Limb (tissue), 2 donors: ENCODE results near the gene DENND11.

Experiments
- DNase-seq, 2 donors: peaks; one replicate each; pipeline ENCODE4 v3.0.0-alpha.2; 2016; ENCODE audit errors: extremely low spot score in 2 of 2

Gene DENND11, protein sequence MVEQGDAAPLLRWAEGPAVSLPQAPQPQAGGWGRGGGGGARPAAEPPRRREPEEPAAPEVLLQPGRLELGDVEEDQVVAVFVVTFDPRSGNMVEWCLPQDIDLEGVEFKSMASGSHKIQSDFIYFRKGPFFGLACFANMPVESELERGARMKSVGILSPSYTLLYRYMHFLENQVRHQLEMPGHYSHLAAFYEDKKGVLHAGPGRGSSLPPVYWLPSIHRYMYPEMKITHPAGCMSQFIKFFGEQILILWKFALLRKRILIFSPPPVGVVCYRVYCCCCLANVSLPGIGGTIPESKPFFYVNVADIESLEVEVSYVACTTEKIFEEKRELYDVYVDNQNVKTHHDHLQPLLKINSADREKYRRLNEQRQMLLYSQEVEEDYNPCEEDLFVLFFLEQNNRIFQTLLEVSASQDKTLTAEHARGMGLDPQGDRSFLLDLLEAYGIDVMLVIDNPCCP

DNA sequence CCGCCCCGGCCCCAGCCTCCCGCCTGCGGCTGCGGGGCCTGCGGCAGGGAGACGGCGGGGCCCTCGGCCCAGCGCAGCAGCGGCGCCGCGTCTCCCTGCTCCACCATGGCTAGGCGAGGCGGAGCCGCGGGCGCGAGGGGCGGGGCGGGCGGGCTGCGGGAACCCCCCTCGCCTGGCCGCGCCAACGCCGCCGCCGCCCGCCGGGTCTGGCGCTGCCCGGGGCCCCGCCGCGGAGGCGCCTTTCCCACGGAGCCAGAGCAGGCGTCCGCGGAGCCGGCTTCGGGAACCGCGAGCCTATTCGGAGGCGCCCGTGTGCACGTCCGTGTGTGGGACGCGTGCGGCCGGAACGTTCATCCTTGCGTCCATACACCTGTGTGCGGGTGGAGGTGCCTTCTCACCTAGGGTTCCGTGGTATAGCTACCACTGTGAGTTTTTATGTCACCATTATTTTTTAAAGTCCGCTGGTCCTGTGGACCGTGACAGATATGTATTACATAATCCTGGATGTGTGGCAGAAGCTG lies at the start of gene DENND11:
DENND11 (minus strand) TSS at position 120 of the 521 bp plus-strand sequence; CDS start at position 107, 13 bp downstream.
- DNase-seq: peak; percentile 24 to 77

DNA sequence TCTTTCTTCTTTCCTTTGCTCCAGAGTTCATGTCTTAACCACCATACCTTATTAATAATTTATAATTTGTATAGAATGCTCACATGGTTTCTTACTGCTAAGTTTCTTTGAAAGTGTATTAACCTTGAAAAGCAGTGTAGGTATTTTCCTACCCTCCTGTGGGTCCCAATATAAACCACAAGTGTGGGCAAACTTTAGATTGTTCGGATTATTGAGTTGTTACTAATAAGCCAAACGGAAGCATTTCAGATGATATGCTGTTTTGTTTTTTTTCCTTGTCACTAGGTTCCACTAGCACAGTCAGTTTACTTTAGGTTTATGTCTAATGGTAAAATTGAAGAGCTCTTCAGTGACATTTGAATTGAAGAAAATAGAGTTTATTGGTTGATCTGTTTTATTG lies 46.4 kb upstream of the DENND11 start:
- DNase-seq: no peak

DNA sequence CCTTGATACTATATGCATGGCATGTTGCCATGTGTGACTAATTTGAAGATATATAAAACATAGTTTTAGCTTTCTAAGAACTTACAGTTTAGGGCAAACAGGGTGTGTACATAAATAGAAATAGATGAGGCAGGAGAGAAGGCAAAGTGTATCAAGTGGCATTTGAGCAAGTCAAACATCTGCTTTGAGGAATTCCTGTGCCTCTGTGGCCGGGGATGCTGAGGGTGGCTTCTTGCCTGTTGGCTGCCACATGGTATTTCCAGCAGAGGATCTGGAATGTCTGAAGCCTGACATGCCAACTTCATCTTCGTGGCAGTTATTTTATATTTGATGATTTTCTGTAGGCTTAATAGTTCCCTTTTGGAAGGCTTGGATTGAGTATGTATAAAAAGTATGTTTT lies 42.2 kb upstream of the DENND11 start:
- DNase-seq: no peak

DNA sequence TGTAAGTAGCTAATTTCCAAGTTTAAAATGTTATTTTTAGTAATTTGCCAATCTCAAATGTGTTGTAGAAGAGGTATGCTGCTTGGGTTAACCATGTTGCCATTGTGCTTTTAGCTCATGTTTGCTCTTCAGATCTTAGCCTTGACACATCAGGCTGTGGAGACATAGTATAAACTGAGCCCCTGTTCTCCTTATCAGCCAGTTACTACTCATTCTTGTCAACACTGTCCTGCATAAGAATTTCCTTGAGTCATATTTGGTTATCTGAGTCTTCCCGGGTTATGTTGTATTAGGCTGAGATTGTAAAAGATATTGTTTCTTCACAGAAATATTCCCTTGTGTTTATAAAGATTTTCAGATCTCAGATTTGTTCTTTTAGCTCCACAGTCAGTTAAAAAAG lies 40.3 kb upstream of the DENND11 start:
- no peak for DNase-seq

DNA sequence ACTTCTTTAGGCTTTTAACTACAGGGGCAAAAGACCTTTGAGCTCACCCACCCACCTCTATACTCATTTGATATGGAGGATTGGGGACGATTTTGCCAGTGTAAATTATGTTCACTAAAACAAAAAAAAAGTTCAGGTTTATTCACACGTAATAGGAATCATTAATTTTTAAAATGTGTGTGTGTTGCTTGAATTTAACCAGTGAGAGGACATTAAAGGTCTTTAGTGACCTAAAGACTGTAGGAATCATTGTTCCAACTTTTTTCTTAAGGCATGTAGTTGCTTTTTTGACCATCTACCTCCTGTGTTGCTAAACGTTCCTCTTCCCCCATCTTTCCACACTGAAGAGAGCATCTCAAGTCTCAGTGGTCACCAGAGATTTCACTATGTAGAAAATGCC lies 37.3 kb upstream of the DENND11 start:
- DNase-seq: no peak

DNA sequence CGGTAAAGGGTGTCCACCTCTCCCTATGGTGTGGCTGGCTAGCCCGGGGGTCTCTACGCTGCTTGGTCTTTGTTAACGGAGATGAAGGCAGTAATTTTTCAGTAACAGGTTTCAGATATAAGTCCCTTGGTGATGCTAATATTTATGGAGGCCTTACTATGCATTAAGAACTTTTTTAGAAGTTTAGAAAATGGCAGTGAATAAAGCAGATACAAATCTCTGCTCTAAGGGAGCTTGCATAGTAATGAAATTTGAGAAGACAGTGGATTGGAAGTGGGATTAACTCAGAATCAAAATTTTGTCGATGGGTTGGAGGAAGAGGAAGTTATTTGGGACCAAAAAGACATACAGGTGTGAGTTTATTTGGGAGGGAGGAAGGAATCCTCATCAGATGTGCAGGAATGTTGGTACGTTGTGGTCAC lies 36.6 kb upstream of the DENND11 start:
- DNase-seq: no peak

DNA sequence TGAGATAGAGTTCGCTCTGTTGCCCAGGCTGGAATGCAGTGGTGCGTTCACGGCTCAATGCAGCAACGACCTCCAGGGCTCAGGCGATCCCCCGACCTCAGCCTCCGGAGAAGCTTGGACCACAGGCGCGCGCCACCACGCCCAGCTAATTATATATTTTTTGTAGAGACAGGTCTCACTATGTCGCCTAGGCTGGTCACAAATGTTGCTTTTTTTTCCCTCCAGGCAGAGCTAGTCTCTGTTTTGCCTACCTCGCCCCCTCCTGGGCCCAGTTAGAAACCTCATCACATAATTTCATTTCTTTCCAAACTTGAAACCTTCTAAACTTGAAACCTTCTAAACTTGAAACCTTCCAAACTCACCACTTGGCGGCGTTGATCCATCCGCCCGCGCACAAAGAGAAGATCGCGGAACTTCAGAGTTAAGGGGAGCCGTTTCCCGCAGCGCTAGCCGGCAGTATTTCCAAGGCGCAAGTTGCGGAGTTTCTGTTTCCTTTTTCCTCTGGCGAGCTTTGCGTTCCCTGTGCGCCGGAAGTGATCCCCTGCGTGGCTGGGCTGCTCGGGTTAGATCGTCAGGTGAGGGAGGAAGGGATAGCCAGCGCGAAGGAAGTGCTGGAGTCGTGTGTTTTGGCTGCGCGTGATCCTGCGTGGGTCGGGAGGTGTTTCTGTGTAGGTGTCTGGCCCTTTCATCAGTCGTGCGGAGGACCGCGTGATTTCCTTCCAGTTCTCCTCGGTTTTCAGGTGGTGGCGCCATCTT lies 36.0 kb upstream of the DENND11 start, which contains the start of gene SSBP1:
SSBP1 (plus strand) TSS at position 523 of the 756 bp plus-strand sequence. CDS start 809 bp downstream, outside the sequence.
- peak; percentile 94 to 97 for DNase-seq

DNA sequence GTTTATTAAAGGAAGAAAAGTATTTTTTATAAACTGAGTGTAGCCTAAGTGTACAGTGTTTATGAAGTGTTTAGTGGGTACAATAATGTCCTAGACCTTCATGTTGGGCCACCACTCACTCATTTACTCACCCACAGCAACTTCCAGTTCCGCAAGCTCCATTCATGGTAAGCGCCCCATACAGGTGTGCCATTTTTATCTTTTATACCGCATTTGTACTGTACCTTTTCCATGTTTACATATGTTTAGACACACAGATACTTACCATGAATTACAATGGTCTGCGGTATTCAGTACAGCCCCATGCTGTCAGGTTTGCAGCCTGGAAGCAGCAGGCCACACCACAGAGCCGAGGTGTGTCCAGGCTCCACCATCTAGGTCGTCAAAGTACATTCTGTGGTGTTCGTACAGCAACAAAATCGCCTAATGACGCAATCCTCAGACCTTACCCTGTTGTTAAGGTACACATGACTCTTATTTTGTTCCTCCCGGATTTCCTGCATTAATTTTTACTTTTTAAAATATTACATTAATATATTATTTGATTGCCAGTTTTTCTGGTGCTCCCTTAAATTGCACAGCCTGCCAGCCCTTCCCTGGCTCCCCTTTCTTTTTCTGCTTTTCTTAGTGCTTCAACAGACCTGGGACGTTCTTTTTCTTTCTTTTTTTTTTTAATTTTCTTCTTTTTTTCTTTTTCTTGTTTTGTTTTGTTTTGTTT lies 35.3 kb upstream of the DENND11 start:
- no peak for DNase-seq

DNA sequence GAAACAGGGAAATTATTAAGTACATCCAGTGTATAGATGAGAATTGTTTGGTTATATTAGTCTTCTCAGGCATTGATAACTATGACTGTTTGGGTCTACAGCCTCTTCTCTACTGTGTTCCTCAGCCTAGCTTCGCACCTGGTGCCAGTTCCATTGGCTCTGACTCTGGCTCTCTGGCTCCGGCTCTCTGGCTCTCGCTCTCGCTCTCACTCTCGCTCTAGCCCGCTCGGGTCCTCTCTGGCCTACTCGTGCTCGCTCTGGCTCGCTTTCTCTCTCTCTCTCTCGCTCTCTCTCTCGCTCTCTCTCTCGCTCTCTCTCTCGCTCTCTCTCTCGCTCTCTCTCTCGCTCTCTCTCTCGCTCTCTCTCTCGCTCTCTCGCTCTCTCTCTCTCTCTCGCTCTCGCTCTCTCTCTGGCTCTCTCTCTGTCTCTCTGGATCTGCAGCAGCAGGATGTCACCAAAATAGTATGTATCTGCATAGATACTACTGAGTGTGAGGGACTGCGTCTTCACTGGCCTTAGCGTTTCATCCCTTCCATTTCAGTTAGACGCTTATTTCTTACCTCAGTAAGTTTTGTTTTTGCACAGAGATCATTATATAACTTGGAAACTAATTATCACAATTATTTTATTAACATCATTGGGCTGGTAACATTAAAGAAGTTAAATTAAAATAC lies 29.6 kb upstream of the DENND11 start:
- DNase-seq: no peak

DNA sequence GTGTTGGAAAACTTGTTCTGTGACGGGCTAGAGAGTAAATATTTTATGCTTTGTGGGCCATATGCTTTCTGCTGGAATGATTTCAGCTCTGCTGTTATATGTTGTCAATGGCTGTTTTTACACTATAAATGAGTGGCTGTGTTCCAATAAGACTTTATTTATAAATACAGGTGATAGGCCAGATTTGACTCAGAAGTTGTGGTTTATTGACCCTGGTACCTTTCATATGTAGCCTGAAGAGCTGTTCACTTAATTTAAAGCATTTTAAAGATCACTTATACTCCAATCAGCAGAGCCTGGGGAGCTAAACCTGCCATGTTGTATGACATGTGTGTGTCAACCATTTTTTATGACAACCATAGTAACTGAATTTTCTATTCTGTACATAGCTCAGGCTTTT lies 27.1 kb upstream of the DENND11 start:
- DNase-seq: no peak

DNA sequence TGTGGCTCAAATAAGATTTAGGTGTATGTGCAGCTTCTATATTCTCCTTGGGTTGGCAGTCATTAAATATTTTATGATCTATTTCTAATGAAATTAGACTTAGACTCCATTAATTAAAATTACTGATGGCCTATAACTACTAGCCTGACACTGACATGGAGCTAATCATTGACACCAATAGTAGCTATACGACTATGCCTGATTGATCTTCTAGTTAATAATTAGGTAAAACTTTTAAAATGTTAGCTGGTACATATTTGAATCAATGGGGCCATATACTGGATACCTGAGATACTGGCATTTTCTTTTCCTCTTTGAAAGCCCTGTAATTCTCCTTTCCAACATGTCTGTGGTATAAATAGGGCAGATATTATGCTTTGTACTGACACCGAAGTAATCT lies 20.6 kb upstream of the DENND11 start:
- no peak for DNase-seq

DNA sequence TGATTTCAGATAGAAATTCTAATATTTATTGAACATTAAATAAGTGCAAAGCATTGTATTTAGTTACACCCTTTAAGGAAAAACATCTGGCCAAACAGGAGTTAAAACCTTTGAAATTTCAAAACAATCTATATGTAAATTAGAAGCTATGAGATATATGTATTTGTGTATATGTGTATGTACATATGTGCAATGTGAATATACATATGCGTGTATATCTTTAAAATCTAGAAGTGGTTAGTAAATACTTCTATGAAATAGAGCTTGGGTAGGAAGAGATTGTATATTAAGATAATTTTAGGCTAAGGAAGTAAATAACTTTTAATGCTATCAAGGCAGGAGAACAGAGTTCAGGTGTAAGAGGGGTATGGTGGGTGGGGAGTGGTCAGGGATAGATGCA lies 15.5 kb upstream of the DENND11 start:
- no peak for DNase-seq

DNA sequence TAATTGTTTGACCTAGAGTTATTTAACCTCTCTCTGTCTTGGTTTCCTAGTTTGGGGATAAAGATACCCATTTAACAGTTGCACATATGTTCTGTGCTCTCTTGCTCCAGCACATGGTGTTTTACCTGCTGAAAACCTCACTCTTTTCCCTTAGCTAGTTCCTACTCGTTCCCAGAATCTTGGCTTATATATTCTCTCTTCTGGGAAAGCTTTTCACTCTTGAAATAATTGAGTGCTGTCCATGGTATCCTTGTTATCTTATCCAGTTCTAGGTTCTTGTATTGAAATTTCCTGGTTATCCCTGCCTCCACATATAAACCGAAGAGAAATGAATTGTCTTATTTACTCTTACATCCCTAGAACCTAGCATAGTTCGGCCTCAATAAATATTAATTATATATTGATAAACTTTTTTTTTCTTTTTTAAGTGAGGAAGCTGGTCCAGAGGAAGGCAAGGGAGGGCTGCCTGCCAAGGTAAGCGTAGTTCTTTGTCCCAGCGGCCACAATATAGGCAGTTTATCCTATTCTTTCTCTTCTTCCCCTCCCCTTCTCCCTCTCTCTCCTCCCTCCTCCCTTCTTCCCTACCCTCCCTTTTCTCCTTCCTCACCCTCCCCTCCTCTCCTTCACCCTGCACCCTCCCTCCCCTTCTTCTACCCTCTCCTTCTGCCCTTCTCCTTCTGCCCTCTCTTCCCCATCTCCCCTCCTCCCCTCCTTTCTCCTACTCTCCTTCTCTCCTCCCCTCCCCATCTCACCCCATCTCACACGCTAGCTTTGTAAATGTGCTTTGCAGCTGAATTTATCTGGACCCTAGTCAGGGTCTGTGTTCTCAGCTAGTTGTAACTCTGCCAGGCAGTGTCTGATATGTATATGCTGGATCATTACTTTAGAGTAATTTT lies 14.1 kb upstream of the DENND11 start:
- DNase-seq: no peak

DNA sequence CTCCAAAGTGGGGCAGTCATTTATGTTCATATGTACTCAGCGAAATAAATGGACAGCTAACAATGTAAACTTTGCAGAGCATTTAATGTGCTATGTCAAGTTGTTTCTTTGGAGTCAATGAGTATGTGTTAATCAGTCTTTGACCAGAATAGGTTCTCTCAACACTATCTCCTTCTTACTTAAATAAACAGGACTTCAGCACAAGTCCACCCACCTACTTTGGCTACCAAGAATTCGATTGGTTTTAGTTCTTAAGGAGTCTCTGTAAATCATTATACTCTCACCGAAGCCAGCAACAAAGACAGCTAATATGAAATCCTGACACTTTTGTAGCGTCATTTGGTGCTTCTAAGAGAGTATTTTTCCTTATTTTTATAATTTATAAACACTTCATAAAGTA lies 13.1 kb upstream of the DENND11 start:
- no peak for DNase-seq

DNA sequence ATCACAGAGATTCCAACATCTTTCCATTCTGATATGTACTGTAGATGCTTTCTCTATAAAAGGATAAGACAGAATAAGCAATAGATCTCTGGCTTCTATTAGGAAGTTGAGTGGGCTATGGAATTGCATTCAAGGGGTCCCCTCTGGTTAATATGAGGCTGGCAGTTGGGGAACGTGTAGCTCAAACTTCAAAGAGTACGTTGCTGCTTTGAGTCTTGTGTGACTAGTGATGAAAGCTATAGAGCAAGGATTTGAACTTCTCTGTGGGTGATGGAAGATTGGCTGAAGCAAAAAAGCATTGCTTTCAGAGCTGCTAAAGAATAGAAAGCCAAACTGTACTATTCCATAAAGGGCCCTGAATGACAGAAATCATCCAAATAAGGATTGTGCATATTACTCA lies 12.6 kb upstream of the DENND11 start:
- no peak for DNase-seq

DNA sequence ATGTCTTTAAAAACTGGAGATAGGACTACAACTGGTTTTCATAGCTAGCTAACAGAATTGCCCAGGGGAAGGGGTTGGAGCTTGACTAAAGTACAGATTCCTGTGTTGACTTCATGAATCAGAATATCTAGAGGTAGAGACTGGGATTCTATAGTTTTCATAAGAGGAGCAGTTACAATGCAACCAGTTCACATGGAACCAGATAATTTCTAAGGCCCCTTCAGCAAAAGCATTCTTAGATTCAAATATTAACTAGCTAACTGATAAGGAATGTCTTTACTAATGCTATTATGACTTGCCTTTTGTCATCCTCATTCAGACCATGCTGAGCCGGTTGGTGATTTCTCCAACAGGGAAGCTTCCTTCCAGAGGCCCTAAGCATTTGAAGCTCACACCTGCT lies 11.9 kb upstream of the DENND11 start:
- DNase-seq: no peak

DNA sequence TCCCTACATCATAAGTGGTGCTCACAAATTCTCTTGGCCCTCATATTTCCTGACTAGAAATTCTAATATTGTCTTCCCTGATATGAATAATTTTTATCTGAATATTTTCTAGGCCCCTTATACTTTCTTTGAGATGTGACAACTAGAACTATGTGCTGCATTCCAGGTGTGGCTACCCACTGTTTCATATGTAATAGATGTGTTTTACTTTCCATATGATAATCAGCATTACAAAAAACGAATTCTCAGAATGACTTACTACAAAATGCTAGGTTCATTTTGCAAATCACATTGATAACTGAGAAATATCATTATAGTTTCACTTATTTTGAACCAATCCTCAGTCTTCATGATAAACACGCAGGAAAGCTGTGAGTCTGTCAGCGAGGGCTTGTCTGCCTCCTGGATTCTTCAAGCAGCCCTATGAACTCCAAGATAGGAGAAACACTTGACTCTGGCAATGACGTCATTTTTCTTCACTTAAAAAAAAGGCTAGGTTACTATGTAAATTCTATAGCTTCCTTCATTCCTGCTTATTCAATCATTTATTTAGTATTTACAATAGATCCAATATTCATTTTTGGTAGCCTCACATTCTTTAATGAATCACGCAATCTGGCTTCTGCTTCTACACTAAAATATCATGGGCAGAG lies 10.8 kb upstream of the DENND11 start:
- no peak for DNase-seq

DNA sequence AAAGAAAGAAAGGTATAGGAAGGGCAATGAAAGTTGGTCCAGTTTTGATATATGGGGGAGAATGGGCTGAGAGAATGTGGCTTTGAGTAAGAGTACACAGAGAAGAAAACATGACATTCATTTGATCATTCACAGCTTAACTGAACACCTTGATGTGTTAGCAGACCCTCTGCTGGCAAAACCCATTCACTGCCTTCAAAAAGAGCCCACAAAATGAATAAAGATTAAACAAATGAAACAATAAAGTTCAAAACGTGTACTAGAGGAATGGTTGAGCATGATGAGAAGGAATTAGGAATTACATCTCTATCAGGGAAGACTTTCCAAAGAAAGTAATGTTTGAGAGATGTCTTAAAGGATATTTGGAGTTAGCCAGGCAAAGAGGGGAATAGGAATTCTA lies 8.3 kb upstream of the DENND11 start:
- DNase-seq: no peak

DNA sequence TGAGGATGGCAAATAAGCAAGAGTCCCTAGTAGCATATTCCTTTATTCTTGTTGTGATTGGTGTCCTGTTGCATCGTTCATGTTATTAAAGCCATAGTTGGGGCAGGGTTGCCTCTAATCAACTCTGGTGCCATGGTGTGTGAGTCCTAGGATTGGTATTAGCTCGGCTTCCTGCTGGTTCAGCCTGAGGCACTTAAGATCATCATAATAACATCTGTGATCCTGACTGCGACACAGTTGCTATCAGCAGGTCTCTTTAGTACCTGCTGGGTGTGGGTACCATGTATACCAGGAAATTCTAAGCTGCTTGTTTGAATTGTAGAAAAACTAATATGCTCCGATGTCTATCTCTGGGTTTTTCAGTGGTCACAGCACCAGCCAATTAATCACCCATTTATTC lies 7.8 kb upstream of the DENND11 start:
- DNase-seq: no peak

DNA sequence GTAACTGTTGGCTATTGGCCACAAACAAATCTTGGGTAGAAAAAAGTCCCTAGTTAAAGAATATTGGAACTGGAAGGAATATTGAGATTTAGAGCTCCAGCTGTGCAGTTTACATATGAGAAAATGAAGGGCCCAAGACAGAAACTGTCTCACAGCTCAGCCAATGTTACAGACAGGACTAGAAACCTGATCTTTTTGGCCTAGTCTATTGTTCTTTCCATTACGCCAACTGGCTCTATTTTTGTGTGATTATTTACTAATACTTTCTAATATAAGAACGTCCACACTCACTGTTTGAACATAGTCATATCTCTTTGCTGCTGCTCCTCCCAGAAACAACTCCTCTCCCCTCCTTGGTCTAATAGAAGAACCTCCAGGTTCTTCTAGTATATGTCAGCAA lies 7.4 kb upstream of the DENND11 start:
- no peak for DNase-seq
